ENCODE data around the gene ODF2.

ODF2 gene

DNA sequence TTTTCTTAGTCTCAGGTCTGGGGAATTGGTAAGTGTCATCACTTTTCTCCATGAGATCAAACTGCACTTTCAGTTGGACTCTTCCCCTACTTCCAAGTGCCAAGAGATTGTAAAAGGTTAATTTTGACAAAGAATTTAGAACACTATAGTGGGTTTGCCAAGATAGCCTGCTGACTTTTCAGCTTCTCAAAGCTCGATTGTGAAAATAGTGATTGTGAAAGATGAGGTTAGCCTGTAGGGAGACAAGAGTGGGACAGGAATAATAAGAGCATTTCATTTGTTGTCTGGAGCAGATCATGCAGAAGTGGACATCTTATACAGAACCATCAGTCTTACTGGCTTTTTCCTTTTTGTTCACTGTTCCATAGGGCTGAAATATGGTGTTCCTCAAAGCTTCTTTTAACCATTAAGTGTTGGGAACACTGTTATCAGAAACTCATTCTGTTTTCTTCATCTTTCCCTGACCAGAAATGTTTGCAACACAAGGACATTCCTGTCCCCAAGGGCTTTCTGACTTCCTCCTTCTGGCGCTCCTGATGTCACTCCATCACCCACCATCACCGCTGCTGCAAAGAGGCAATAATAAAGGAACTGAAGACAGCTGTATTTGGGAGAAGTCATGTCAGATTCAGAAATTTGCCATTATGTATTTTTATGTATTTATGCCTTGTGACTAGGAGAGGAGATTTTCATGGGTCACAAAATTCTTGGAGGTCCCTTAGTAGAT, 85.0 kb downstream of the ODF2 start:
- peak; percentile 5 for DNase-seq

GRCh38 chr9:128546504-128546903, 90.7 kb downstream of the ODF2 start:
- DNase-seq: no peak

DNA sequence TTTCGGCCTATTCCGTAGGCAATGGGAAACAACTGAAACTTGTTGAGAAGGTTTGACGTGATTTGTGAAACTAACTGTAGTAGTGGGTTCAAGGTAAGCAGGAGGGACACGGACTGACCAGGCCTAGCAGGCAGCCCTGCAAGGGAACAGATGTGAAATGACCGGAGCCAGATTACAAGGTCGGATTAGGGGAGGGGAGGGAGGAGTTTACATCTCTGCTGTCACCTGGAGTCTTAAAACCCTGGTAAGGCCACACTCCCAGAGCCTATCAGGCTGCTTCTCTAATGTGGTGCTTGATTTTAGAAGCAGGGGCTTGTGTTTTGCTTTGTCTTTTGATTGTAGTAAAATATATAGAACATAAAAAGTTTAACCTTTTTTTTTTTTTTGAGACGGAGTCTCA, 93.1 kb downstream of the ODF2 start:
- DNase-seq: no peak

DNA sequence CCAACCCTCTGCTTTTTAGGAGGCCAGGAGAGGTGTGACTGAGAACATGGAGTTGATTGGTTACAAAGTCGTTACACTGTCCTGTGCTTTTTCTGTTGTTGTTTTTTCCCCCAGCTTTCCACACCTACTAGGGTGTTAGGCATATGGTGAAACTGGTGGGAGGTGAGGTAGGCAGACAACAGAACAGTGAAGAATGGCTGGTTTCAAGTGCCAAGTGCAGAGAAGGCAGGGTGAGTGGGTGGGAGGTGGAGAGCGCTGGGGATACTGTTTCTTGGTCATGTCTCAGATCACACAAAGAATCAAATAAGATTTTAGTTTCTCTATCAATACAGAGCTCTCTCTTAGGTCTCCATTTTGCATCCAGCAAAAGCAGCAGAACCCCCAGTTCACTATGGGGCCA, 94.4 kb downstream of the ODF2 start:
- DNase-seq: no peak

All from GF-D8 (cell line).